GM12865 (cell line): ENCODE measurements around the gene PIKFYVE.

Experiments used
- DNase-seq: peaks from one replicate; pipeline ENCODE4 v3.0.0; 2010; ENCODE audit warnings: low read depth
- H3K4me3 ChIP-seq: 2 replicates; pipeline ENCODE4 v1.5.1; 2011; ENCODE audit warnings: mild to moderate bottlenecking, low read depth, low read length, control low read depth
- TF ChIP-seq, protein P1 (sequence below): IDR thresholded peaks from 2 replicates; pipeline ENCODE4 v1.5.1; 2011; ENCODE audit warnings: low read length, control low read depth, low read depth, inconsistent platforms; ENCODE audit not compliant: insufficient read depth; ENCODE audit errors: missing control alignments

PIKFYVE gene

DNA sequence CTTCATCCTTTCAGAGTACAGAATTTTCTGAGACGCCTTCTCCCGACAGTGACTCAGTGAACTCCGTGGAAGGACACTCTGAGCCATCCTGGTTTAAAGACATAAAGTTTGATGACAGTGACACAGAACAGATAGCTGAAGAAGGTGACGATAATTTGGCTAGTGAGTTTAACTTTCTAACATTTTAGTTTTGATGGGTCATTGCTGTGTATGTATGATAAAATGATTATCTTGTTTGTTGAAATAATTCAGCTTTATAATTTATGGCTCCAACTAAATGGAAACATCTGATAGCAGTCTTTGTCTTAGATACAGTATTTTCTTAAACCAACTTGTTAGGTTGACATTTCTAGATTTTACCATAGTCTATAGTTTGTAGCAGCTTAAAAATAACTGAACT is 38.1 kb downstream of the PIKFYVE start:
- DNase-seq: no peak
- TF ChIP-seq, protein P1, sequence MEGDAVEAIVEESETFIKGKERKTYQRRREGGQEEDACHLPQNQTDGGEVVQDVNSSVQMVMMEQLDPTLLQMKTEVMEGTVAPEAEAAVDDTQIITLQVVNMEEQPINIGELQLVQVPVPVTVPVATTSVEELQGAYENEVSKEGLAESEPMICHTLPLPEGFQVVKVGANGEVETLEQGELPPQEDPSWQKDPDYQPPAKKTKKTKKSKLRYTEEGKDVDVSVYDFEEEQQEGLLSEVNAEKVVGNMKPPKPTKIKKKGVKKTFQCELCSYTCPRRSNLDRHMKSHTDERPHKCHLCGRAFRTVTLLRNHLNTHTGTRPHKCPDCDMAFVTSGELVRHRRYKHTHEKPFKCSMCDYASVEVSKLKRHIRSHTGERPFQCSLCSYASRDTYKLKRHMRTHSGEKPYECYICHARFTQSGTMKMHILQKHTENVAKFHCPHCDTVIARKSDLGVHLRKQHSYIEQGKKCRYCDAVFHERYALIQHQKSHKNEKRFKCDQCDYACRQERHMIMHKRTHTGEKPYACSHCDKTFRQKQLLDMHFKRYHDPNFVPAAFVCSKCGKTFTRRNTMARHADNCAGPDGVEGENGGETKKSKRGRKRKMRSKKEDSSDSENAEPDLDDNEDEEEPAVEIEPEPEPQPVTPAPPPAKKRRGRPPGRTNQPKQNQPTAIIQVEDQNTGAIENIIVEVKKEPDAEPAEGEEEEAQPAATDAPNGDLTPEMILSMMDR: no peak
- H3K4me3 ChIP-seq: no peak overlapping the region

DNA sequence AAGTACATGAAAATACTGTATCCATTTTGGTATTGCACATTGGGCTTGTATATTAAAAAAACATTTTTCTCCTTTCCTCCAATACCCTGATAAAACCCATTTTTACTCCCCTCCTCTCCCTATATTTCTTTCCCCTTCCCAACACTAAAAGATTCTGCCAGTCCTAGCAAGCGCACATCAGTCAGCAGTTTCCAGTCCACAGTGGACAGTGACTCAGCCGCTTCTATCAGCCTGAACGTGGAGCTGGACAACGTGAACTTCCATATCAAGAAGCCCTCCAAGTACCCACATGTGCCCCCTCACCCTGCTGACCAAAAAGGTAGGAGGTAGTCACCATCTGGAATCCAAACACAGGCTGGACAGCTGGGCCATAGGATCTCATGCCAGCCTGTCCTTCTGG is 38.6 kb downstream of the PIKFYVE start:
- no peak for DNase-seq
- no peak overlapping the region for H3K4me3 ChIP-seq
- TF ChIP-seq, protein P1: no peak

DNA sequence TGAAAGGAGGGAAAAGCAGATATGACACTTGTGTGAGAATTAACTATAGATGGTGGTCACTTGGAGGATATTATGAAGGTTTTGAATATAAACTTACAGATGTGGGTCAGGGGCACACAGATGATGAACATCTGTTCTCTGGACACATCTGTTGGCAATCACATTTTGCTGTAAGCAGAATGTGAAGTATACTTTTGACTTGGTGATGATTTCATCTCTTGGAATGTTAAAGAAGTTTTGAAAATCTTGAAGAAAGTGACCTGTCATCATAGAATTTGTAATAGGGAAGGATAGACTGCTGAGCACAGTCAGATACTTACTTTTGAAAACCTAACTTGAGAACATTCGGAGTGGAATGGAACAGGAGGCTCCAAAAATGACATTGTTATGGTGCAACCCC is 40.2 kb downstream of the PIKFYVE start:
- no peak overlapping the region for H3K4me3 ChIP-seq
- TF ChIP-seq, protein P1: no peak
- DNase-seq: no peak

DNA sequence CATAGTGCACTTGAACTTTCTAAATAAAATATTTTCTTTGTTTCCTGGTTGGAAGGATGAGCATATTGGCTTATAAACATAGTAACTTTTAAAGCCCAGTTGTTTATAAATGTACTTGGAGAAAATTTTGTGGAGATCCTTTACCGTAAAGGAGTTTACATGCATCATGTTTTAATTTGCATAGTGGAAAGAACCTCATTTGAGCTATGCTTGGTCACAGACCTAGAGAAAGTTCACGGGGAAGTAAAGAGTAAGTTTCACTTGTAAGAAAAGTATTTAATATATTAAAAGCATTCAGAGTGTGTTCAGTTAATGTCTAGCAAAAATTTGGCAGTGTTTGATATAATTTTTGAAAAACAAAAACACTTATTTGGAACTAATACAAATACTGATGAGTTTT is 45.3 kb downstream of the PIKFYVE start:
- DNase-seq: peak; percentile 68

DNA sequence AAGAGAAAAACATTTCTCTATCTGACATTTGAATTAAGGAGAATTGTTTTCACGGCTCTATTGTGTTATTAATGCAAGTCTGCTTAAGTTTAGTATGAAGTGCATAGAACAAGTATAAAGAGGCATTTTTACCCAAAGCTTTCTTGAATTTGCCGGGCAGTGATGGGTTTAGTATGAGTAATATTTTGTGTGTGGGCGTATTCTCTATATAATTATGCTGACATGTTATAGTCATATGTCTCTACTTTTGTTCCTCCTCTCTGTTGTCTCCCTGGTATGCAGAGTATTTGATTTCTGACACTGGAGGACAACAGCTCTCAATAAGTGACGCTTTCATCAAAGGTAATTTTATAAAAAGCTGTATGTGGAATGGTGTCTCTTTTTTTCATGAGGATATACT is 45.9 kb downstream of the PIKFYVE start:
- H3K4me3 ChIP-seq: peak overlapping the region; percentile 37
- TF ChIP-seq, protein P1: no peak
- DNase-seq: peak; percentile 42

More for the DNA sequence above, 45.3 kb downstream of the PIKFYVE start:
- peak overlapping the region; percentile 37 for H3K4me3 ChIP-seq
- TF ChIP-seq, protein P1: no peak

DNA sequence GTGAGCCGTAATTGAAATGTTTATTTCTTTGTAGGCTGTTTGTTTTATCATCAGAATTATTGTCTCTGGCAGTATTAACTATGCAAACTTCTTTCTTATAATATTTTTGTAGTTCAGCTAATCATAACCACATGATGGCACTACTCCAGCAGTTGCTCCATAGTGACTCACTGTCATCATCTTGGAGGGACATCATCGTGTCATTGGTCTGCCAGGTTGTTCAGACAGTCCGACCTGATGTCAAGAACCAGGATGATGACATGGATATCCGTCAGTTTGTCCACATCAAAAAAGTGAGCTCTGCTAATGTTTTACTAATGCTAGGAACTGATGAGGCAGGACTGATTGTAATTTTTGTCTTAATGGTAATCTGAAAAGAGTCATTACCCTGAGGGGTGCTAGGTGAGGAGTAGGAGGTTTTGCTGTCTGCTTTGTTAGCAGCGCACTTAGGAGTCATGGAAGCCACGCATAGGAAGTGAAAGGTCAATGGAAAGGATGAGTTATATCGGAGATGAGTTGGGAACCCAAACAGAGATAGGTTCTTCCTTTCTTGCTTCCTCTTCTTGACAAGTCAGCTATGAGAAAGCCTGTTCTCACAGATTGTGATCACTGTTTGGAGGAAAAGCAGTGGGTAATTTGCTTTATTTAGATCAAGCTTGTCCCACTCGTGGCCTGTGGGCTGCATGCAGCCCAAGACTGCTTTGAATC is 49.2 kb downstream of the PIKFYVE start:
- DNase-seq: peak; percentile 71
- H3K4me3 ChIP-seq: no peak overlapping the region
- TF ChIP-seq, protein P1: no peak

DNA sequence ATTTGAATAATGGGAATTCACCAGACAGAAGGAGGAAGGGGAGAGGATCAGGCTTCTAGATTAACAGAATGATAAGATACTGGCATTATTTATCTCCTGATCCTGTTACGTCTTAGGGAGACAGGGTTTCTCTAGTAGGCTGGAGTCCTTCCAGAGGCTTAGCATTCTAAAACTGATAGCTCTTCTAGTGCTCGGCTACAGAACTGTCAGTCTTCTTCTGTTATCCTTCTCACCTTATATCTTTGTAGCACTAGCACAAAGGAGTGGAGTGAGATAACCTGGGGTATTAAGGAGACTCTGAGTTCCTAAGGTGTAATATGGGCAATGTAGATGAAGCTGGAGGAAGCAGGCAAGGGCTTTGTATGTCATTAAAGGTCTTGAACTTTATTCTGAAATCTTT is 52.1 kb downstream of the PIKFYVE start:
- TF ChIP-seq, protein P1: no peak

More for the DNA sequence above, 52.1 kb downstream of the PIKFYVE start:
- no peak for DNase-seq
- no peak overlapping the region for H3K4me3 ChIP-seq
